Mucosa of descending colon (tissue), 3 donors: ENCODE measurements around the gene WDR1. TPM values are rescaled to one million over a fixed set of nuclear protein-coding genes. Genes with fewer than 3 reads are reported as not detected.

Source experiments
- ATAC-seq: fragments of 200-7000 bp; cut with Tn5 transposase; one replicate; pipeline ENCODE4 v1.9.1; 2020; ENCODE audit warnings: mild to moderate bottlenecking, moderate library complexity
- DNase-seq, 3 donors: peaks; one replicate each; pipeline ENCODE4 v3.0.0-alpha.2; 2020
- H3K36me3 ChIP-seq: fragments of 200-600 bp; one replicate; pipeline ENCODE4 v1.8.0; 2021; ENCODE audit warnings: low read depth, mild to moderate bottlenecking
- H3K4me1 ChIP-seq: fragments of 200-600 bp; one replicate; pipeline ENCODE4 v1.8.0; 2021; ENCODE audit warnings: low read depth, mild to moderate bottlenecking
- H3K4me3 ChIP-seq: fragments of 200-600 bp; one replicate; pipeline ENCODE4 v1.8.0; 2021; ENCODE audit warnings: mild to moderate bottlenecking
- H3K9me3 ChIP-seq: fragments of 200-600 bp; one replicate; pipeline ENCODE4 v1.8.0; 2021; ENCODE audit warnings: mild to moderate bottlenecking
- CTCF ChIP-seq: fragments of 200-600 bp; IDR thresholded peaks from one replicate; pipeline ENCODE4 v1.8.0; 2022; ENCODE audit warnings: antibody characterized with exemption, mild to moderate bottlenecking
- intact Hi-C, 2 donors: fragments of 100-400 bp; cut with DNase I in 1 of 2; cut with micrococcal nuclease in 1 of 2; formaldehyde crosslinking; loops; one replicate each; pipeline versions ENCODE4 v1.11.0 to v1.11.1; 2022; cut with DNase I, micrococcal nuclease
- total RNA-seq, 3 donors: library from RNA; stranded (reverse); fragmentation: NEBNext Ultra II Directional in 2 of 3; extraction: Animal tissue kit (Norgen Biotek cat#: 25700) in 2 of 3; gene quantifications; one replicate each; pipeline versions ENCODE4 v1.2.1 to v1.2.4, GENCODE V29; 2021 to 2023
- donor health status: DM: no; HTN: no; CAD: no; lungs with moderate emphysema.
- donor health status: DM: no; HTN: no; CAD: no.
- donor health status: DM: no; HTN: yes; CAD: no.

Gene WDR1
- total RNA-seq, 3 donors from 2014 or later = 366 to 467 (median 380) TPM

GRCh38 chr4:10050721-10051120, 65.9 kb downstream of the WDR1 start:
- DNase-seq (no peak), ATAC-seq (no peak)
- no peaks in the 10 kb centered on the region for H3K9me3 ChIP-seq
- no peaks in the 10 kb centered on the region for H3K4me1 ChIP-seq
- no peak overlapping the region for H3K4me3 ChIP-seq
- no peak for TF ChIP-seq CTCF
- intact Hi-C loops = no loop called here
- H3K36me3 ChIP-seq = no peaks in the 10 kb centered on the region

DNA sequence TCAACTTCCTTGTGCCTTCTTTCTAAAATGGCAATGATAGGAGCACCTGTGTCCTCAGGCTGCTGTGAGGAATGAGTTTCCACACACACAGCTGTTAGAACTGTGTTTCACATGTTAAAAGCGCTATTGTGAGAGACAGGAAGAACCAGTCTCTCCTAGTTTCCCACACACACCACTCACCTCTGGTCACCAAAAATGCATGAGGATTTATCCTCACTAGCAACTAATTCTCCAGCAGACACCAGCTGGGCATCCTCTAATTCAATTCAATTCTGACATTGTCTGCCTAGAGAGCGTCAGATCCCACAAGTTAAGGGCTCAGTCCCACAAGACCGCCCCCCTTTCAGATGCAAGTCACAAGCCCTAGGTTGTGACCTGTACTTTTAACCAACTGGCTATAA, 66.3 kb downstream of the WDR1 start:
- H3K36me3 ChIP-seq = no peaks in the 10 kb centered on the region
- no peak for TF ChIP-seq CTCF
- H3K4me3 ChIP-seq = no peak overlapping the region
- H3K4me1 ChIP-seq = no peaks in the 10 kb centered on the region
- intact Hi-C loops = no loop called here
- DNase-seq (no peak), ATAC-seq (no peak)
- H3K9me3 ChIP-seq = no peaks in the 10 kb centered on the region

- ATAC-seq (peak; percentile 37), DNase-seq (no peak)
- intact Hi-C loops = no loop called here
- no peak for TF ChIP-seq CTCF
- no peaks in the 10 kb centered on the region for H3K4me1 ChIP-seq
- no peaks in the 10 kb centered on the region for H3K9me3 ChIP-seq
- no peak overlapping the region for H3K4me3 ChIP-seq
- H3K36me3 ChIP-seq = no peaks in the 10 kb centered on the region
Observed at GRCh38 chr4:10048941-10049697, 67.5 kb downstream of the WDR1 start.

GRCh38 chr4:10047967-10048366, 68.6 kb downstream of the WDR1 start:
- no peak for TF ChIP-seq CTCF
- intact Hi-C loops = no loop called here
- H3K36me3 ChIP-seq = no peaks in the 10 kb centered on the region
- no peaks in the 10 kb centered on the region for H3K9me3 ChIP-seq
- H3K4me1 ChIP-seq = no peaks in the 10 kb centered on the region
- DNase-seq (no peak), ATAC-seq (no peak)
- no peak overlapping the region for H3K4me3 ChIP-seq

GRCh38 chr4:10046471-10046870, 70.1 kb downstream of the WDR1 start:
- ATAC-seq = no peak
- intact Hi-C loops = no loop called here
- no peak for TF ChIP-seq CTCF

GRCh38 chr4:10045481-10045880, 71.1 kb downstream of the WDR1 start:
- ATAC-seq (no peak), DNase-seq (no peak)
- no peaks in the 10 kb centered on the region for H3K4me1 ChIP-seq
- TF ChIP-seq CTCF = no peak
- H3K9me3 ChIP-seq = no peaks in the 10 kb centered on the region
- intact Hi-C loops = no loop called here
- no peaks in the 10 kb centered on the region for H3K36me3 ChIP-seq
- H3K4me3 ChIP-seq = no peak overlapping the region

More at GRCh38 chr4:10046471-10046870, 70.1 kb downstream of the WDR1 start:
- Histone ChIP-seq H3K4me3 (no peak overlapping the region), H3K4me1 (no peaks in the 10 kb centered on the region), H3K36me3 (no peaks in the 10 kb centered on the region), H3K9me3 (no peaks in the 10 kb centered on the region)
- DNase-seq = no peak
